ENCODE data around the gene CPZ.

DNA sequence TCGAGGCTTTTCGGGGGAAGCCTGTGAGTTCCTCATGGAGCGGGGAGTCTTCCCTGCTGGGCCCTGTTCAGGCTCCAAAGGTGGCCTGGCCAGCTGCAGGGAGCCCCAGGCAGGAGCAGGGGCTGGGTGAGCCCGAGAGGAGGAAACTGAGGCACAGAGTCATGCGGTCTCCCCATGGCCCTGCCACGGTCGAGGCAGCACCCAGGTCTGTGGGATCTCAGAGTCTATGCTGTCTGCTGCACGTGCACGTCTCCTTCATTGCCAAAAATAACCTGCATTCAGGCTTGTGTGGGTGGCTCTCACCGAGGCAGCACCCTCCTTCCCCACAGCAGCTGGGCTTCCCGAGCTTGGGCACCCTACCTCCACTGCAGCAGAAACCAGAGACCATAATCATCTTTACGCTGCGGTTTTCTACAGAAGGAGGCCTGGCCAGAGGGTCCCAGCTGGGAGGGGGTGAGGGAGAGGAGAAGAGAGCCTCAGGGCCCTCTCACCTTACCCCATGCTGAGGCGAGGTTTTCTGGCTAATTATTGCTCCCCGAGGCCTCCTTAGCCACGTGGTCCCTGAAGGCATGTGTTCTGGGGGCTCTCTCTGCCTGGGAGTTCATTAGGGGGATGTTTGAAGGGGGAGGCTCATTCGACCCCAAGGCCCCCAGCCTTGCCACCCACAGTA is 64.3 kb downstream of the CPZ start:
- no peak for TF ChIP-seq EZH2 (IDR thresholded peaks at IDR 0.05; ENCODE audit: insufficient read depth, poor library complexity, severe bottlenecking)
- TF ChIP-seq EZH2phosphoT487 (IDR thresholded peaks at IDR 0.05; ENCODE audit: insufficient read depth, low read depth), result no peak
